GM23338 (cell line): ENCODE data around the gene KLHL22. TPM values are rescaled to one million over a fixed set of nuclear protein-coding genes. Genes with fewer than 3 reads are reported as not detected.

Experiments used
- ATAC-seq: fragments of 200-7000 bp; cut with Tn5 transposase; 3 replicates; pipeline ENCODE4 v1.9.1; 2020
- DNase-seq: peaks from one replicate; pipeline ENCODE4 v3.0.0-alpha.2; 2015; ENCODE audit warnings: low spot score
- H2AFZ ChIP-seq: fragments of 200-600 bp; sonication (generic); 2 replicates; pipeline ENCODE4 v1.8.0; 2016; ENCODE audit warnings: antibody characterized with exemption, mild to moderate bottlenecking, moderate library complexity
- H3F3A ChIP-seq: fragments of 200-600 bp; sonication (generic); replicated peaks from 2 replicates; pipeline ENCODE4 v1.8.0; 2017; ENCODE audit warnings: antibody characterized with exemption, mixed run types, low read depth
- H3K27ac ChIP-seq: fragments of 200-600 bp; sonication (generic); 2 replicates; pipeline ENCODE4 v1.6.1; 2016; ENCODE audit warnings: low read depth
- H3K27me3 ChIP-seq: fragments of 200-600 bp; sonication (generic); 2 replicates; pipeline ENCODE4 v1.8.0; 2016; ENCODE audit warnings: mild to moderate bottlenecking, mixed run types, moderate library complexity; ENCODE audit not compliant: insufficient read depth
- H3K36me3 ChIP-seq: fragments of 200-600 bp; sonication (generic); 2 replicates; pipeline ENCODE4 v1.8.0; 2016; ENCODE audit warnings: mild to moderate bottlenecking; ENCODE audit not compliant: insufficient read depth
- H3K4me1 ChIP-seq: fragments of 200-600 bp; sonication (generic); 2 replicates; pipeline ENCODE4 v1.8.0; 2016; ENCODE audit warnings: mild to moderate bottlenecking, moderate library complexity; ENCODE audit not compliant: insufficient read depth
- H3K4me2 ChIP-seq: fragments of 200-600 bp; sonication (generic); 2 replicates; pipeline ENCODE4 v1.7.1; 2017; ENCODE audit warnings: mixed run types
- H3K4me3 ChIP-seq: fragments of 200-600 bp; sonication (generic); 2 replicates; pipeline ENCODE4 v1.6.1; 2016; ENCODE audit warnings: mixed run types
- H3K79me2 ChIP-seq: fragments of 200-600 bp; sonication (generic); replicated peaks from 2 replicates; pipeline ENCODE4 v1.8.0; 2017; ENCODE audit warnings: mild to moderate bottlenecking; ENCODE audit not compliant: insufficient read depth
- H3K9me2 ChIP-seq: fragments of 200-600 bp; sonication (generic); 2 replicates; pipeline ENCODE4 v1.8.0; 2017; ENCODE audit not compliant: insufficient read depth
- H4K20me1 ChIP-seq: fragments of 200-600 bp; sonication (generic); replicated peaks from 2 replicates; pipeline ENCODE4 v1.8.0; 2017; ENCODE audit warnings: mild to moderate bottlenecking; ENCODE audit not compliant: insufficient read depth
- H3K27ac Mint-ChIP-seq: 2 replicates; pipeline ENCODE4 v1.8.0; 2020; ENCODE audit warnings: inconsistent platforms, mild to moderate bottlenecking, moderate library complexity, mixed read lengths
- H3K27me3 Mint-ChIP-seq: 3 replicates; pipeline ENCODE4 v1.8.0; 2022; ENCODE audit warnings: low read depth, mild to moderate bottlenecking, moderate library complexity, mixed read lengths, inconsistent platforms; ENCODE audit not compliant: insufficient read depth, poor library complexity
- H3K36me3 Mint-ChIP-seq: 3 replicates; pipeline ENCODE4 v1.8.0; 2021; ENCODE audit warnings: low read depth, mild to moderate bottlenecking, inconsistent platforms, moderate library complexity, mixed read lengths
- H3K4me1 Mint-ChIP-seq: 3 replicates; pipeline ENCODE4 v1.8.0; 2020; ENCODE audit warnings: mild to moderate bottlenecking, inconsistent platforms, mixed read lengths
- H3K4me3 Mint-ChIP-seq: 3 replicates; pipeline ENCODE4 v1.8.0; 2021; ENCODE audit warnings: moderate library complexity, mild to moderate bottlenecking, inconsistent platforms, mixed read lengths
- H3K9me3 Mint-ChIP-seq: 3 replicates; pipeline ENCODE4 v1.8.0; 2020; ENCODE audit warnings: moderate library complexity, mild to moderate bottlenecking, inconsistent platforms, mixed read lengths
- CREB1 ChIP-seq: fragments of 250-450 bp; sonication (Bioruptor Pico); IDR thresholded peaks from 2 replicates; pipeline ENCODE4 v1.5.0; 2020; ENCODE audit warnings: low read depth, mild to moderate bottlenecking, moderate library complexity
- CTCF ChIP-seq, 2 experiments: fragments of 200-600 bp in 1 of 2; sonication (generic) in 1 of 2; conservative IDR thresholded peaks; 2 replicates each; pipeline versions ENCODE4 v1.5.1 to v1.6.1; 2016 to 2017; ENCODE audit warnings: antibody characterized with exemption in 2 of 2, low read depth in 2 of 2, mild to moderate bottlenecking in 2 of 2, moderate library complexity in 1 of 2
- ETS1 ChIP-seq: IDR thresholded peaks from 2 replicates; pipeline ENCODE4 v1.6.1; 2016; ENCODE audit warnings: antibody characterized with exemption
- EZH2 ChIP-seq: fragments of 200-600 bp; sonication (generic); IDR thresholded peaks from one replicate; pipeline ENCODE4 v1.8.0; 2017; ENCODE audit warnings: antibody characterized with exemption, mild to moderate bottlenecking, low read depth; ENCODE audit not compliant: unreplicated experiment
- EZH2phosphoT487 ChIP-seq: fragments of 200-600 bp; sonication (generic); IDR thresholded peaks from one replicate; pipeline ENCODE4 v1.8.1; 2018; ENCODE audit warnings: antibody characterized with exemption; ENCODE audit not compliant: unreplicated experiment
- JUNB ChIP-seq: IDR thresholded peaks from one replicate; pipeline ENCODE4 v1.6.1; 2016; ENCODE audit warnings: antibody characterized with exemption; ENCODE audit not compliant: unreplicated experiment
- NANOG ChIP-seq: IDR thresholded peaks from 2 replicates; pipeline ENCODE4 v1.6.1; 2016; ENCODE audit warnings: antibody characterized with exemption, borderline replicate concordance
- POLR2AphosphoS5 ChIP-seq: IDR thresholded peaks from 2 replicates; pipeline ENCODE4 v1.6.1; 2016; ENCODE audit warnings: antibody characterized with exemption, low read depth
- REST ChIP-seq: IDR thresholded peaks from one replicate; pipeline ENCODE4 v1.6.1; 2018; ENCODE audit warnings: antibody characterized with exemption; ENCODE audit not compliant: unreplicated experiment
- STAT1 ChIP-seq: IDR thresholded peaks from one replicate; pipeline ENCODE4 v1.6.1; 2016; ENCODE audit warnings: antibody characterized with exemption; ENCODE audit not compliant: unreplicated experiment
- ZNF114 ChIP-seq: fragments of 250-450 bp; sonication (Bioruptor Pico); IDR thresholded peaks from 2 replicates; pipeline ENCODE4 v1.5.0; 2020; ENCODE audit warnings: mild to moderate bottlenecking, moderate library complexity
- ZNF331 ChIP-seq: fragments of 250-450 bp; sonication (Bioruptor Pico); IDR thresholded peaks from 2 replicates; pipeline ENCODE4 v1.5.0; 2020; ENCODE audit warnings: low read depth, mild to moderate bottlenecking, moderate library complexity
- ZNF462 ChIP-seq: fragments of 250-450 bp; sonication (Bioruptor Pico); IDR thresholded peaks from 2 replicates; pipeline ENCODE4 v1.5.0; 2020; ENCODE audit warnings: mild to moderate bottlenecking, moderate library complexity
- polyA plus RNA-seq: library from polyadenylated mRNA; unstranded; fragments of >200 nt; fragmentation: Nextera tagmentation; extraction: Ambion mirVana; gene quantifications from 2 replicates; pipeline ENCODE4 v1.2.1, GENCODE V29; 2016
- total RNA-seq: library from RNA; depleted of rRNA; stranded (reverse); fragments of >200 nt; shearing (Covaris generic); gene quantifications from 2 replicates; pipeline ENCODE4 v1.2.3, GENCODE V29; 2014

Gene KLHL22
- total and polyA plus RNA-seq, 2 experiments from 2014 or later = 2.4 to 16.0 TPM

GRCh38 chr22:20466659-20467379 lies 28.8 kb downstream of the KLHL22 start:
- DNase-seq = no peak
- peaks cover 12% of the 10 kb centered on the region for H3K4me1 Mint-ChIP-seq
- no peaks in the 10 kb centered on the region for H4K20me1 ChIP-seq
- H3F3A ChIP-seq = no peaks in the 10 kb centered on the region
- peaks cover 3% of the 10 kb centered on the region for H3K27me3 Mint-ChIP-seq
- no peak overlapping the region for H3K4me3 Mint-ChIP-seq
- no peaks in the 10 kb centered on the region; the same call in 1 of the 3 replicates for H3K36me3 Mint-ChIP-seq
- H3K4me3 ChIP-seq = no peak overlapping the region
- no peaks in the 10 kb centered on the region; the same call in 2 of the 3 replicates for H3K9me3 Mint-ChIP-seq
- no peak overlapping the region for H2AFZ ChIP-seq
- H3K79me2 ChIP-seq = no peaks in the 10 kb centered on the region
- H3K27me3 ChIP-seq = no peaks in the 10 kb centered on the region
- no peaks in the 10 kb centered on the region for H3K9me2 ChIP-seq
- H3K4me2 ChIP-seq = no peak overlapping the region
- ATAC-seq = no peak
- no peak overlapping the region for H3K27ac ChIP-seq
- TF ChIP-seq ZNF331 (CRISPR knock-in tag) (no peak), ZNF462 (CRISPR knock-in tag) (no peak), JUNB (no peak), ETS1 (no peak), REST (no peak), NANOG (no peak), STAT1 (no peak), POLR2AphosphoS5 (no peak), ZNF114 (CRISPR knock-in tag) (no peak), EZH2 (no peak), CTCF (conservative IDR thresholded peaks at IDR 0.05; ENCODE audit: low read depth in 2 of 2) (no peak), EZH2phosphoT487 (no peak), CREB1 (no peak)
- peaks cover 3% of the 10 kb centered on the region; the same call in 1 of the 2 replicates for H3K4me1 ChIP-seq
- H3K27ac Mint-ChIP-seq = no peak overlapping the region
- no peaks in the 10 kb centered on the region for H3K36me3 ChIP-seq
